NCI-H524 treated with DMSO at 0.1 percent for 48 hours (cell line): ENCODE measurements around the gene EIF4E1B.

ENCODE experiments used
- DNase-seq: peaks from one replicate; lab custom pipeline; 2025; lab: John Stamatoyannopoulos, UW

The EIF4E1B gene

DNA sequence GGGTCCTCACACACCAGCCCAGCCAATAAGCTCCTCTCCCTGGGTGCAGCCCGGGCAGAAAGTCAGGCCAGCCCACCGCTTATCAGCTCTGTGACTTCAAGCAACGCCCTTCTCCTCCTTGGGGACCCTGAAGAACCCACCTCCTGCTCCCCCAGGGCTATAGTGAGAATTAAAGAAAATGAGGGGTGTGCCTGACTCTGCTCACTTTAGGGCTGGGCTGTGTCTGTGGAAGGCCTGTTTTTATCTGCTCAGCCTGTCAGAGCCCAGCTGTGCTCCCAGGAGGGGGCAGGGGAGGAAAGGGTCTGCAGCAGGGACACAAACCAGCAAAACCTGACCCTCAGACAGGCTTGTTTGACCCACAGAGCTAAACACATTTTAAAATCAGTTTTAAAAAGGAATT lies 24.4 kb upstream of the EIF4E1B start:
- no peak for DNase-seq

DNA sequence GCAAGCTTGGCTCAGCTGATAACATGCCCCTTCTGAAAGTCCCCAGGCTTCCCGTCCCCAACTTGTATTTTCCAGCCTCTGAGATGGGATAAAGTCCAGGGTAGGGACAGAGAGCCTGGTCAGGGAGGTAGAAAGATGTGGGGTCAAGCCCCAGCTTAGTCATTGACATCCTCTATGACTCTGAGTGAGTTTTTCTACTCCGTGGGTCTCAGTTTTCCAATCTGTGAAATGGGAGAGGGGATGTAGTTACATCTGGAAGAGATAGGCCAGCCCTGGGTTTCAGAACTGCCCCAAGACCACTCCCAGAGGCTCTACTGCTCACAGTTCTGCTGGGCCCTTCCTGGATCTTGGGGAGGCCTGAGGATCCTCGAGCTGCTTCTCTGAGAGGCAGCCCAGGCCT lies 23.6 kb upstream of the EIF4E1B start:
- DNase-seq: no peak

GRCh38 chr5:176608142-176608705 lies 22.3 kb upstream of the EIF4E1B start:
- no peak for DNase-seq

GRCh38 chr5:176608937-176609723 lies 21.3 kb upstream of the EIF4E1B start:
- DNase-seq: no peak

- DNase-seq: no peak
Observed at GRCh38 chr5:176609724-176610434, 20.6 kb upstream of the EIF4E1B start, which contains the start of gene GPRIN1. Gene GPRIN1 (minus strand): TSS chr5:176610156. CDS start chr5:176599834, 10,322 bp downstream.

GRCh38 chr5:176610435-176610773 lies 20.1 kb upstream of the EIF4E1B start:
- no peak for DNase-seq

- DNase-seq: no peak
Observed at GRCh38 chr5:176611435-176611834, 19.0 kb upstream of the EIF4E1B start.

DNA sequence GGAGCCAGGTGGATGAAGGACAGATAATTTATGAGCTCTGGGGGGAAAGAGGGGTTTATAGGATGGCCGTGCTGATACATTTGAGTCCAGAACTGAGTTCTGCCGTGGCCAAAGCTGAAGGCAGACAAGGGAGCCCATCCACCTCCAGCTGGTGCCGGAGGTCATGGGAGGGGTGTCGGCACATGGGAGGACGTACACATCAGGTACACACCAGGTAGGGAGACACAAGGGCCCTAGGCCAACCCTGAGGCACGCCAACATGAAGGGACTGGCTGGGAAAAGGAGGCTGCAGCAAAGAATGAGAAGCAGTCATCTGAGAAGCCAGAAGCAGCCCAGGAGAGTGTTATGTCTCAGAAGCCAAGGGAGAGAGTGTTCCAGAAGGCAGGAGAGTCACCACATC lies 18.5 kb upstream of the EIF4E1B start:
- DNase-seq: no peak

DNA sequence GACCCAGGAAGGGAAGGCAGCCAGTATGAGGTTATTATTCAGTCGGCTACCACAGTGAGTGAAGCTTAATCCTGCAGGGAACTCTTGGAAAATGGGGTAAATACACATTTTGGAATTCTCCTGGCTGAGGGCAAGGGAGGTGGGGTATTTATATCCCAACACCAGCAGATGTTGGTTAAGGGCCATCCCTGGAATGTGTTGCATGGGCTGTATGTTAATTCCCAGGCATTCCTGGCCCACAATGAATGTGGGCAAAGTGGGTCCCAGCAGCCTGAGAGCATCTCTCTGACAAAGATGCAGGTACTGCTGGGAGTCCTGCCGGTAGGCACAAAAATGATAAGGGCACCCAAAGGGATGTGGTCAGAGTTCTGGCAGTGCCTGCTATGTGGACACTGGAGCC lies 17.6 kb upstream of the EIF4E1B start:
- no peak for DNase-seq

DNA sequence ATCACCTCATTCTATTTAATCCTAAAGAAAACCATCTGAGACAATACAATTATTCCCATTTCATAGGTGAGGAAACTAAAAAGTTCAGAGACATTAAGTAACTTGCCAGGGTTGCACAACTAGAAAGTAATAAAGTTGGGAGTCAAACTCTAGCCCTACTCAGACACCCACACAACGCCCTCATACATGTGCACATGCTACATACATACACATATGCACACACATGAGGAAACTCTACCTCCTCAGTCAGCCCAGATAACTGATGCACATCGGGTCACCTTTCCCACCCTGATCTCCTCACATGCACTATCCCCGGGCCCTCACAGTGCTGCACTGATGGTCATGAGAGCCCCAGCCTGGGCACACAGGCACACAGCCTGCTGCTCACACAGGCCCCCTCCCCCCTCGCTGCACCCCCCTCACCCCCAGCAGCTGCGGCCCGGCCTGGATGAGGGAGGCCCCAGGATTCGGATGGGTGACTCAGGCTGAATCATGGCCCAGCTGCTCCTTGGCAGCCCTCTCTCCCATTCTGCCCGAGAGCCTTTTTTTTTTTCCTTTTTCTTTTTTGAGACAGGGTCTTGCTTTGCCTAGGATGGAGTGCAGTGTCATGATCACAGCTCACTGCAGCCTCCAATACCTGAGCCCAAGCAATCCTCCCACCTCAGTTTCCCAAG lies 15.5 kb upstream of the EIF4E1B start:
- DNase-seq: no peak

GRCh38 chr5:176616511-176616910 lies 14.0 kb upstream of the EIF4E1B start:
- no peak for DNase-seq

DNA sequence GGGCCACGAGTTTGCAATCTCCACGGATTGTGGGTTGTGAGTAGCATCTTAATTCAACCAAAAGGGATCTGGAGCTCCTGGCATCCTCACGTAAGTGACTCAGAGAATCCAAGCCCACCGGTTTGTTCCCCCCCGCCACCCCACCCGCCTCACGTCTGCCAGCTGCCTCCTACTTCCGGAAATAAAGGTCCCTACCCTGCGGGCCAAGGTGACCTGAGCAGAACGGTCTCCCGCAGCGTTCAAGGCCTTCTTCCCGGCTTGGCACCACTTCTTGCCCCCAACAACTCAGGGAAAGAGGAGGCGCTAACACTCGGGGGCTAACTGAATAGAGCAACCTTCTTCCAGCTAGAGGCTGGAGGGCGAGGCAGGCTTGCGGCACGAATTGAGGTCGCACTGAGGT lies 11.7 kb upstream of the EIF4E1B start:
- DNase-seq: no peak

DNA sequence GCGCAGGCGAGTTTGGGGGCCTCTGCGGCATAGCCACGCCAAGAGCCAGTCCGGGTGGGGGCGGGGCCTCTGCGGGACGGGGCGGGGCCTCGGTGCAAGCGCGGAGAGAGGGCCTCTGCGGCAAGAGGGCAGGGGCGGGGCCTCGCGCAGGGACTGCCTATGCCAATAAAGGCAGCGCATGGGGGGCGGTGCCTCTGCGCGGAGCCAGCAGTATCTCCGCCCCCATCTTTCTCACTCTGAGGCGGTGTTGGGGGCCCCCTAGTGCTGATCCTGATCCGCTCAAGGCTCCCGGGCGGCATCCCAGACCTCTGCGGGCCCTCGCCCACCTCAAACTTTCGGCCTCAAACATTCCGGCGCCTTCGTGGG lies 11.3 kb upstream of the EIF4E1B start:
- no peak for DNase-seq

- no peak for DNase-seq
Observed at GRCh38 chr5:176619569-176620332, 10.7 kb upstream of the EIF4E1B start.

GRCh38 chr5:176620333-176620981 lies 10.0 kb upstream of the EIF4E1B start:
- no peak for DNase-seq

- no peak for DNase-seq
Observed at GRCh38 chr5:176621661-176622079, 8.8 kb upstream of the EIF4E1B start.

DNA sequence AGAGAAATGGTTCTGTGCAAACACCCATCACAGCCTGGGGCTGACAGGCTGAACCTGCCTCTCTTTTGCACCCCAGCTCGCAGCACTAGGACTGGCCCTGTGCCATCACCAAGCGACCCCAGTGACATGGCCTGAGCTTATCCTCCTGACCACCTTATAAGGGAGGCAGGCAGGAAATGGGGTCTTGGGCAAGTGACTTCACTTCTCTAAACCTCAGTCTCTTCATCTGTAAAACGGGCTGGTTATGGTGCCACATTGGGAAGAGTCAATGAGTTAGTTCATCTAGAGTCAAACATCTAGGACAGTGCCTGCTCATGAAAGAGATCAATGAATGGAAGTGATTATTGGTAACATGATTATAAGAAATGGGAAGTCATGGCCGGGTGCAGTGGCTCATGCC lies 6.3 kb upstream of the EIF4E1B start:
- no peak for DNase-seq

- no peak for DNase-seq
Observed at GRCh38 chr5:176624938-176625337, 5.5 kb upstream of the EIF4E1B start.

- DNase-seq: no peak
Observed at GRCh38 chr5:176625512-176625911, 5.0 kb upstream of the EIF4E1B start.

GRCh38 chr5:176625966-176626875 lies 4.3 kb upstream of the EIF4E1B start:
- DNase-seq: no peak
